ENCODE results near the gene CDCA8.
"Not testable (repeated sequence)": the region's sequence is repeated elsewhere in the genome, so short reads cannot be mapped to it uniquely, and the experiment has no call there.

CDCA8 gene

GRCh38 chr1:37726751-37727585 is 34.7 kb downstream of the CDCA8 start:
- H3K4me3 ChIP-seq (ENCODE audit: low read length) = no peak overlapping the region
- no peak for TF ChIP-seq ZNF274 (IDR thresholded peaks at IDR 0.05; ENCODE audit: low read depth, low read length)

- H3K4me3 ChIP-seq (ENCODE audit: low read length) = no peak overlapping the region
- TF ChIP-seq ZNF274 (IDR thresholded peaks at IDR 0.05; ENCODE audit: low read depth, low read length) = no peak
Measured at GRCh38 chr1:37728416-37728815, 36.1 kb downstream of the CDCA8 start.

- TF ChIP-seq ZNF274 (IDR thresholded peaks at IDR 0.05; ENCODE audit: low read depth, low read length) = no peak
- H3K4me3 ChIP-seq (ENCODE audit: low read length) = no peak overlapping the region
Measured at GRCh38 chr1:37730376-37730775, 38.1 kb downstream of the CDCA8 start.

- no peak for TF ChIP-seq ZNF274 (IDR thresholded peaks at IDR 0.05; ENCODE audit: low read depth, low read length)
- H3K4me3 ChIP-seq (ENCODE audit: low read length) = no peak overlapping the region
Measured at GRCh38 chr1:37731312-37732019, 39.1 kb downstream of the CDCA8 start.

GRCh38 chr1:37732111-37732780 is 39.9 kb downstream of the CDCA8 start:
- no peak overlapping the region for H3K4me3 ChIP-seq (ENCODE audit: low read length)
- no peak for TF ChIP-seq ZNF274 (IDR thresholded peaks at IDR 0.05; ENCODE audit: low read depth, low read length)

GRCh38 chr1:37734629-37735591 is 42.6 kb downstream of the CDCA8 start:
- H3K4me3 ChIP-seq (ENCODE audit: low read length) = no peak overlapping the region

GRCh38 chr1:37737975-37738374 is 45.7 kb downstream of the CDCA8 start:
- H3K4me3 ChIP-seq (ENCODE audit: low read length) = not testable (repeated sequence)

More at GRCh38 chr1:37734629-37735591, 42.6 kb downstream of the CDCA8 start:
- TF ChIP-seq ZNF274 (IDR thresholded peaks at IDR 0.05; ENCODE audit: low read depth, low read length) = no peak

GRCh38 chr1:37738619-37739018 is 46.3 kb downstream of the CDCA8 start:
- not testable (repeated sequence) for H3K4me3 ChIP-seq (ENCODE audit: low read length)

- TF ChIP-seq ZNF274 (IDR thresholded peaks at IDR 0.05; ENCODE audit: low read depth, low read length) = no peak
- no peak overlapping the region for H3K4me3 ChIP-seq (ENCODE audit: low read length)
Measured at GRCh38 chr1:37739222-37739621, 46.9 kb downstream of the CDCA8 start.

GRCh38 chr1:37741130-37741529 is 48.8 kb downstream of the CDCA8 start:
- TF ChIP-seq ZNF274 (IDR thresholded peaks at IDR 0.05; ENCODE audit: low read depth, low read length) = no peak

GRCh38 chr1:37741662-37742061 is 49.3 kb downstream of the CDCA8 start:
- H3K4me3 ChIP-seq (ENCODE audit: low read length) = no peak overlapping the region
- TF ChIP-seq ZNF274 (IDR thresholded peaks at IDR 0.05; ENCODE audit: low read depth, low read length) = no peak

More at GRCh38 chr1:37741130-37741529, 48.8 kb downstream of the CDCA8 start:
- H3K4me3 ChIP-seq (ENCODE audit: low read length) = no peak overlapping the region

- no peak overlapping the region for H3K4me3 ChIP-seq (ENCODE audit: low read length)
- TF ChIP-seq ZNF274 (IDR thresholded peaks at IDR 0.05; ENCODE audit: low read depth, low read length) = no peak
Measured at GRCh38 chr1:37746806-37747205, 54.5 kb downstream of the CDCA8 start.

- no peak overlapping the region for H3K4me3 ChIP-seq (ENCODE audit: low read length)
- TF ChIP-seq ZNF274 (IDR thresholded peaks at IDR 0.05; ENCODE audit: low read depth, low read length) = no peak
Measured at GRCh38 chr1:37748565-37748964, 56.2 kb downstream of the CDCA8 start.

GRCh38 chr1:37752213-37752582 is 59.9 kb downstream of the CDCA8 start:
- no peak overlapping the region for H3K4me3 ChIP-seq (ENCODE audit: low read length)
- no peak for TF ChIP-seq ZNF274 (IDR thresholded peaks at IDR 0.05; ENCODE audit: low read depth, low read length)

Measured in GM08714 (cell line).